Activated effector memory CD4-positive, alpha-beta T cell treated with anti-CD3 and anti-CD28 coated beads, Interleukin-2, amount 50 U/mL, for 16 hours (primary cell): ENCODE measurements around the gene NUDC.
"Not testable (repeated sequence)": the region's sequence is repeated elsewhere in the genome, so short reads cannot be mapped to it uniquely, and the experiment has no call there.

ENCODE experiments used
- DNase-seq: peaks from one replicate; pipeline ENCODE4 v3.0.0-alpha.2; 2020

Gene NUDC

DNA sequence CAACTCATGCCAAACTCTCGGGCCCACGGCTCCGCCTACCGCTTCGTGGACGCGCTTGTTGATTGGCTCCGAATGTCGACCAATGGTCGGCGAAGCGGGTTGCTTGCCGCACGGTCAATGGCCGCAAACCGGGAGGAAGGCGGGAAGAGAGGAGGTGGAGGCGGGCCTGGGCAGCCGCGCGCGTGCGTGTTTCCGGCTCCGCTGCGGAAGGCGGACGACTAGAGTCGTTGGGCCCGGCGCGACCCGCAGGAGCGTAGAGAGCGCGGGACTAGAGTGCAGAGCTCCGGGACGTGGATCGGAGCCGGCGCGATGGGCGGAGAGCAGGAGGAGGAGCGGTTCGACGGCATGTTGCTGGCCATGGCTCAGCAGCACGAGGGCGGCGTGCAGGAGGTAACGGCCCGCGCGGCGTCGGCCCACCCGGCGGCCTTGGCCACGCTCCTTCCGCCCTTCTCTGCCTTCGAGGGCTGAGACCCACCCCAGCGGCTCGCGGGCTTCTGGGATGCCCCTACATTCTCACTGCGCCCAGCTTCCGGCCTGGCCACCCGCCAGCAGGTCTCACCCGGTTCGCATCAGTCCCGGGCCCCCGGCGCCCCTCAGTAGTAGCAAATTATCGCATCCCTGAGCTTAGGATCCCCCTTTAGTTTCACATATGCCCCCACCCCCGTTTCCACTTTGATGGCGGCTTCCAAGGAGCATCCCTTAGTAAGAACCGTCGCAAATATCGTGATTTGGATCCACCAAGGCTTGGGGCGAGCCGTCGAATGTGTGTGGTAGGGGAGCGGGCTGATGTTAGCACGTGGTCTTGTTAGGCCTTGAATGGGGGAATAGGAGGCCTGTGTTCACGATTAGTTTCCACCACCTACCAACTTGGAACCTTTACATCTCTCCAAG is at the start of gene NUDC:
NUDC (plus strand) TSS at position 204 of the 891 bp plus-strand sequence; CDS start at position 310, 106 bp downstream.
- peak; percentile 99 for DNase-seq

DNA sequence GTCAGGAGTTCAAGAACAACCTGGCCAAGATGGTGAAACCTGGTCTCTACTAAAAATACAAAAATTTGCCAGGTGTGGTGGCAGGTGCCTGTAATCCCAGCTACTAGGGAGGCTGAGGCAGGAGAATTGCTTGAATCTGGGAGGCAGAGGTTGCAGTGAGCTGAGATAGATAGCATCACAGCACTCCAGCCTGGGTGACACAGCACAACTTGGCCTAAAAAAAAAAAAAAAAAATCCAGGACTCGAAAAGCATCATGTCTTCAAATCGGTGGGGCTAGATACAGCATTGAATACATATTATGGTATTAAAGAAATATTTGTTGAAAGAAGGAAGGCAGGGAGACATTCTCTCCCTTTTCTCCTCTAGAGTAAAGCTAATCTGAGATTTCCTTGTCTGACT is 48.4 kb upstream of the NUDC start:
- not testable (repeated sequence) for DNase-seq

DNA sequence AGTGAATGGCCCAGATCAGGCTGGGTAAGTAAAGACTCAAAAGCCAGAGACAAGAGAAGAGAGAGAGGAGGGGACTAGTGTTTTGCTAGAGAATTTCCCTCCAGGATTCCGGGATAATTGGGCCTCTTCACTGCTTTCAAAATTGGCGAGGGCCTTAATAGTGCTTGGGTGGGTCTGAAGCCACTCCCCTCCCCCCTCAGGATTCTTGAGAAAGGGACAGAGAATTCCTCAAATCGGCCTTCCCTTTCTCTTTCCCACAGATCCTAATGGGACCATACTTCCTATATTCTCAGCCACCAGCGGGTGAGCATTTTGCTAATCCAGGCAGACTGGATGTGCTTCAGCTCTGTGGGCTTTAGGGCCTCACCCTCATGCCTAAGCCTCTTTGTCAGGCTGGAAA is 46.6 kb upstream of the NUDC start:
- DNase-seq, result no peak

DNA sequence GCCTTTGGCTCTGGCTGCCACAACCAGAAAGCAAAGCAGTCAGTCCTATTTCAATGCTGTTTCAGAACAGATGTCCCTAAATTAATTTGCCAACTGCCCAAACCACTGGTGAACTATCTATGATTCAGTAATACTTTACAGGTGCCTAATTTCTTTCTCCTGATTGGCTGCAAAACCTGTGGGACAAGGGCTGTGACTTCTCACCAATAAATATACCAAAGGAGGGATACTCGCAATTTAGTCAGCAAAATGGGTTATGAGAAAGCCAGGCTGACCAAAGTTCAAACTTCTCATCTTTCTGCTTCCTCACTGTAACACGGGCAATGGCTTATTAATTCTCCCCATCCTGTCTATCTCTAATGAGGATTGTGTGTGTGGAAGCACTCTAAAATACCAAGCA is 44.2 kb upstream of the NUDC start:
- no peak for DNase-seq

DNA sequence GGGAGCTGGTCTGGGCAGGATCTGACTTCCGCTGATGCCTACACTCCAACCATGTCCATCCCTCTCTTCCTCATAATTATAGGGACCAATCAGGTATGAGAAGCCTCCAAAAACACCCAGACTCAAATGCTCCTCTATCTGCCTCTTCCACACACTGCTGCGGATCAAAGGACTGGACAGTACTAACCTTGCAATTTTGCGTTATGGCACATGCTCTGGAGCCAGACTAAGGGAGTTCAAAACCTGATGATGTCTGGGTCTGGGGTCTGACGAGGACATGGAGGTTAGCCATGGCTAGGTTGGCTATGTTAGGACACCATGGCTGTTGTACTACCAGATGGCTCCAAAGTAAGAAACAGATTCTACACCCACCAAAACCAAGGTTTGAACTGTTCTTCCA is 41.8 kb upstream of the NUDC start:
- no peak for DNase-seq

DNA sequence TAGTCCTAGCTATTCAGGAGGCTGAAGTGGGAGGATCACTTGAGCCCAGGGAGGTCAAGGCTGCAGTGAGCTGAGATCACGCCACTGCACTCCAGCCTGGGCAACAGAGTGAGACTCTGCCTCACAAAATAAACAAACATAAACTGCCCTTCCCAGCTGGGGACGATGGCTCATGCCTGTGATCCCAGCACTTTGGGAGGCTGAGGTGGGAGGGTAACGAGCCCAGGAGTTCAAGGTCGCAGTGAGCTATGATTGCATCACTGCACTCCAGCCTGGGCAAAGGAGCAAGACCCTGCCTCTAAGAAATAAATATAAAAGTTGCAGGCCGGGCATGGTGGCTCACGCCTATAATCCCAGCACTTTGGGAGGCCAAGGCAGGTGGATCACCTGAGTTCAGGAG is 39.9 kb upstream of the NUDC start:
- not testable (repeated sequence) for DNase-seq

DNA sequence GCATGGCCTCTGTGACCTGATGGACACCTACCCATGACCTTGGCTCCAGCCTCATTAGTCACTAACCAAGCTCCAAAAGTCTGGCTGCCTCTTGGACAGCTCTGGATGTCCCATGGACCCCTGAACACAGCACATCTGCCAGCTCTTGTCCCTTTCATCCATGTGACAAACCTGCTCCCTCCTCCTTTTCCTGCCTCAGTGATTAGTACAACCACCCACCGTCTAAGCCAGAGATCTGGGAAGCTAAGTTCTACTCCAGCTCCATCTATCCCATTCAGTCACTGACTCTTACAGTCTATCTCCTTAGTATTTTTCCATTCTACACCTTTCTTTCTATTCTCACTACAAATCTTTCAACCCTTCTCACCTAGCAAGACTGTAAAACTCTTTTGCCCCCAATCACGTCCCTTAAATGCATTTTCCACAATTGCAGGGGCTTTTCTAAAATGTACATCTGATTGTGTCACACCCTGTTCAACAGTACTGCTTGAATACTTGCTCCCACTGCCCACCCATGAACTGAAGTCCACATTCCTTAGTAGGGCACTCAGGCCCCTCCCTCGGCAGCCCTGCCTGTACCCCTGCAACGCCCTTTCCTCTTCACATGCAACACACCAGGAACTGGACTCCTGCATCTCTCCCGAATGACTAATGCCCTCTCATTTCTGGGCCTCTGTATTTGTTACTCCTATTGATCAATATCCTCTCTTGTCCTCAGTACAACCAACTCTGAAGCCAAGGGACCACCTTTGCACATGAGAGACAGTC is 38.7 kb upstream of the NUDC start:
- DNase-seq, result no peak

DNA sequence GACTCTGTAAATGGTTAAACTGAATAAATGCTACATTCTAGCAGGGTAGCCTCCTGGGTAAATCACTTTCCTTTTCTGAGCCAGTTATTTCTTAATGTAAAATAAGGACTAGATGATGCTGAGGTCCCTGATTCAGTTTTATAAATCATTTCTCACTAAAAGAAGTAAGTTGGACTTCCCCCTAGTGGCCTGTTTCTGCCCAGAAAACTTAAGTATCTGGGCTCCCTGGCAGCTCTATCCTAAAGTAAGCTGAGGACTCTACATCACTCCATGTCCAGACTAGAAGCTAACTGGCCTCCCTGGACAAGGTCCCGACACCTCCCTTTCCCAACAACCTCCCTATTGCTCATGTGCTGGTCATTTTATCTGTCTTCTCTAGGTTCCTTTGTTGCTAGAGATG is 34.4 kb upstream of the NUDC start:
- no peak for DNase-seq

DNA sequence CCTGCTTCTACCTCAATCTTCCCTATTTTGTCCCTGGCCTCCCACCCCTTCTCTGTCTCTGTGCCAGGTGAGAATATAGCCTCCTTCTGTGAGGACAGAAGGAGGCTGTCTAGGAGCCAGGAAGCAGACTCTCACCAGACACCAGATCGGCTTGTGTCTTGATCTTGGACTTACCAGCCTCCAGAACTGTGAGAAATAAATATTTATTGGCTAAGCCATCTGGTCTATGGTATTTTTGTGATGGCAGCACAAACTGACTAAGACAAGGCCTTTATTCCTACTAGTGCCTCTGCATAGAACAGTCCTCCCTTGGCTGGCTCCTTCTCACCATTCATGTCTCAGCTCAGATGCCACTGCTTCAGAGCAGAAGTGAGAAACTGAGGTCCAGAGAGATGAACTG is 33.3 kb upstream of the NUDC start:
- DNase-seq, result no peak

DNA sequence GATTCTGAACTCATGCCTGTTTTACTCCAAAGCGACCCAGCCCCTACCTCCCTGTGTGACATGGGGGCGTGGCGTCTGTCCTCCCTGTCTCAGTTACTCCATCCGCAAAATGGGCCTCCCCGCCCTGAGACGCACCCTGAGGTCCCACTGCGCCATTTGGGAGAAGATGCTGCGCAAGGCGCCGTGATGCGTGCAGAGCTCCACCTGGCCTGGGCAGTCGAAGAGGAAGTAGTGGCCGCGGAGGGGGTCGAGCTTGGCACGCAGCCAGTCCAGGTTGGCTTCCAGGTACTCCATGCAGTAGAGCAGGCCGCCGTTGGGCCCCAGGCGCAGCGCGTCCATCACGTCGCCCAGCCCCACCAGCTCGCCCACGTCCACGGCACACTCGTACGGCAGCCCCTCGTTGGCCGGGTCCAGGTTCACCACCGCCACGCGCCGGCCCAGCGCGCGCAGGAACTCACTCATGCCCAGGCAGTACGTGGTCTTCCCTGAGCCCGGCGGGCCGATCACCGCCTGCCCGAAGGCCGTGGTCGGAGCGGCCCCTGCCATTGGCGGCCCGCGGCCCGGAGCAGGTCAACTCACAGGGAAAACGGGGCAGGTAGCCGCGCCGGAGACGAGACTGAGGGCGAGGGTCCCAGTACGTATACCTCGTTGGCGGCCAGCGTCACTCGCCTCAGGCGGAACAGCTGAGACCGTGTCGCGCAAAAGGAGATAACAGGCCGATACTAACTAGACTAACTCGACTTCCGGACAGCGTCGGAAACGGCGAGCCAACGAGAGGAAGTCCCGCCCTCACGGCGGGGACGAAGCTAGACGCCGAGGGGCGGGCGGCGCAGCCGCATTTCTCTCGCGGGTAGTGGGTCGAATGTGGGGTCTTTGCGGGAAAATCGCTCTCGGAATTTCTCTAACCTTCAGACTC is 31.7 kb upstream of the NUDC start, which contains the start of gene GPN2:
GPN2 (minus strand) TSS at position 733 of the 916 bp plus-strand sequence; CDS start at position 546, 187 bp downstream.
- DNase-seq, result peak; percentile 93

DNA sequence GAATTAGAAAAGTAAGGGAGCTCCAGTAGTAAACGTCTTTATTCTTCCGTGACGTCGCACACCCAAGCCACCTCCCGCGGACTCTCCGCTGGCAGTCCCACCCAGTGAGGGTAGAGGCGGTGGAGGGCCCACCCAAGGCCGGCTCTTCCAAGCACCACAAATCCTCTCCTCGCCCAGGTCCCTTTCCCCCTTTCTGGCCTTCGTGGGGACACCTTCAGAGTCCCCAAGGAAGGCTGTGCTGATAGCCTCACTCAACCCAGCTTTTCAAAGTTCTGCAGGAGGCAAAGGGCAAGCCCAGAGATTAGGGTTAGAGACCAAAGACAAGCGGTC is 31.1 kb upstream of the NUDC start:
- DNase-seq, result no peak

DNA sequence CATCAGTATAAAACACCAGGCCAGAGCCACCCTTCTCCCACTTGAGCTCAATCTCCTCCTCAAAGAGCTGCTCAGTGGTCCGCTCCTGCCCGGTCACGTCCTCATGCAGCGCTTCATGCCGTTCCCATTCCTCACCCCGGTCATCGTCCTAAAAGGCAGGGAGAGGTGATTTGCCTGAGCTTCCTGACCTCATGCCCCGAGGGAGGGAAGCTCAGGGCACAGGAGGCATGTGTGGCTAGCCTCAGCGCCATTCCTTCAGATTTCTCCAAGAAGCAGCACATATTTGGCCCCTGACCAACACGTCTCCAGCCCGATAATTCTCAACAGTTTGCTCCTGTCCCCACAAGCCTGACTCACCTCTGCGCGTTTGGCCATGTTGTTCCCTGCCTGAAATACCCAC is 27.3 kb upstream of the NUDC start:
- no peak for DNase-seq

DNA sequence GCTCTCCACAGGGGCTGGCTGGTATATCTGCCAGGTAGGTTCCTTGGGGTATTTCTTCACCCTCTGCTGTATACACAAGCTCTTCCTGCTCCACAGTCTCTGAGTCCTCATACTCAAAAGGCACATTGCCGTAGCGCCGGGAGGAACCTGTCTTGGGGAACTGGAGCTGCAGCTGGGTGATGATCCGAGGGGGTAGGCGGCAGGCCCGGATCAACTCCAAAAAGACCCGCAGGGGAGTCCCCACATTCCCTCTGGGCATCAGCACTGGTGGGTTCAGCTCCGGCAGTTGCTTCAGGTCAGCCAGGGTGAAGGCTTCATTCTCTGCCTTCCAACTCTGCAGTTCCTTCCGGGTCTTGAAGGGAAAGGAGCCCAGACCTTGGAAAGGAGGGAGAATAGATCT is 24.2 kb upstream of the NUDC start:
- DNase-seq, result no peak

DNA sequence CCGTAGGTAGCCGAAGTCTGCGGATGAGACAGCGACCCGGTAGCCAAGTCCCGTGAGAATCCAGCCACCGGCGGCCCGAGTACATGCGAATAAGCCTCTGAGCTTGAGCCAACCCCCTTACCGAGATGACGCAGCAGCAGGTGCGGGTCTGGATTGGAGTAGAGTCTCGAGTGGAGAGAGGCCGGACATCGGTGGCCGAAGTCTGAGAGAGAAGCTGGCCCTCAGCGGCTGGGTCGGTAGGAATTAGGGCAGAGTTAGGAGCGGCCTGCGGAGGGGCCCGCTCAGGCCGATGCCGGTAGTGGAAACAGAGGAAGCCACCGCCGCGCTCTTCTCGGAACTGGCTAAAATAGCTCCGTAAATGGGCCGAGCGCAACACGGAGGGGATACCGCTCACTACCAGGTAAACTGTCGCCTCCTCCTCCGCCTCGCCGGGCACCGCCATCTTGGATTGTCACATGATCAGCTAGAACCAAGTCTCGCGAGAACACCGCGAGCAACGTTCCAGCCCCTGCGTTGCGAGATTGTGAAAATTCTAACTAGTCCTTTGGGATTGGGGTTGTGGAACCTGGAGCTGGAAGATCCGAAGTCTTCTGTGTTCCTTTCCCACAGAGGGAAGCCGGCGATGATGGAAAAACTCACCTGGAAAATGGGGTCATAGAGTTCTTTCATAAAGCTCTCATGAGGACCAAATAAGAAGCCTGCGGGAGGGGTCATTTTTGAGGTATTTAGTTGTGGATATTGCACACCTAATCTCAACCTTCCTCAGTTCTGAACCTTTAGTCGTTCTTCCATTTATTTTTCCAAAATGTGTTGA is 21.3 kb upstream of the NUDC start, which contains the start of gene GPATCH3:
GPATCH3 (minus strand) TSS at position 467 of the 814 bp plus-strand sequence; CDS start at position 442, 25 bp downstream.
- DNase-seq, result peak; percentile 94

DNA sequence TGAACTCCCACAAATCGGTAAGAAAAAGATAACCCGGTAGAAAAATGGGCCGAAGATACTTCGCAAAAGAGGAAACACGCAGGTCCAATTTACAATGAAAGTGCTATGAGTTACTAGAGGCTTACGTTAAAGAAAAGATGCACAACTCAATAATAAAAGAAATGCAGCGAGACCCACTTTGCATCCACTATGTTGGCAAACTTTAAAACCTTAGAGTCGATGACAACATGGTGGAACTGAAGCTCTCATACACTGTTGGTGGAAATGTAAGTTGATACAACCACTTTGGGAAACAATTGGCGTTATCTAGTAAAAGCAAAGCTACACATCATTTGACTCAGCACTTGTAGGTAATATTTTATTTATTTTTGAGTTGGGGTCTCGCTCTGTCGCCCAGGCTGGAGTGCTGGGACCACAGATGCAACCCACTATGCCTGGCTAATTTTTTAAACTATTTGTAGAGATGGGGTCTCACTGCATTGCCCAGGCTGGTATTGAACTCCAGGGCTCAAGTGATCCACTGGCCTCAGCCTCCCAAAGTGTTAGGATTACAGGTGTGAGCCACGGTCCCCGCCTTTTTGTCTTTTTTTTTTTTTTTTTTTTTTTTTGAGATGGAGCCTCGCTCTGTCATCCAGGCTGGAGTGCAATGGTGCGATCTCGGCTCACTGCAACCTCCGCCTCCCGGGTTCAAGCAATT is 20.6 kb upstream of the NUDC start:
- DNase-seq, result no peak

DNA sequence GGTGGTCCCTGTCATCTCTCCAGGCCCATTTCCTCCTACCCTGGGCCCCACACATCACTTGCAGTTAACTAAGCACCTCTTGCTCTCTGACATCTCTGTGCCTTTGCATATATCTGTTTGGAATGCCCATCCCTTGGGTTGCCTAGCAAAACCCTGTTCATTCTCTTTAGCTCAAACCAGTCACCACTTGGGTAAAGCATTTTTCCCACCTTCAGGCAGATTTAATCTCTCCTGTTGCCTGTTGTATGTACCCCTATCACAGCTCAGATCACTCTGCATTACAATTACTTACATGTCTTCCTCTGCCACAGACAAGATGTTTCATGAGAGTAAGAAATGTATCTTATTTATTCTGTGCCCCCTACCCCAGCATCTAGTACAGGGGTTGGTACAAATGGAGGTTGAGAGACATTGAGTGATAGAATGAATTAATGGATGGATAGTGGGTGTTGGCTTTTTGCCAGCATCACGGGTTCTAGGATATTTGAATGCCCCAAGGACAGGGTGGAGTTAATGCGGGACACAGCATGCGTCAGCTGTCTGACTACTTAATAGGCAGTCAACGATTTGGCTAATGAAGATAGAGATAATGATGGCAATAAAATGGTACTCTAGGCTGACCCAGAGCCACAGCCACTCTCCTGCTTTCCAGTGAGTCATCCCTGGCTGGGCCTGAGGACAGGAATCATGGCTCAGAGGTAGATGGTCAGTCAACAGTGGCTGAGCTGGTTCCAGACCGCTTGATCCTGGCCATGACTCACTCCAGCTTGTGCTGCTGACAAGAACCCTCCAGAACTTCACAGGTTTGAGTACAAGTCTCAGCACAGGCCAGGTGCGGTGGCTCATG is 14.2 kb upstream of the NUDC start:
- DNase-seq, result no peak

DNA sequence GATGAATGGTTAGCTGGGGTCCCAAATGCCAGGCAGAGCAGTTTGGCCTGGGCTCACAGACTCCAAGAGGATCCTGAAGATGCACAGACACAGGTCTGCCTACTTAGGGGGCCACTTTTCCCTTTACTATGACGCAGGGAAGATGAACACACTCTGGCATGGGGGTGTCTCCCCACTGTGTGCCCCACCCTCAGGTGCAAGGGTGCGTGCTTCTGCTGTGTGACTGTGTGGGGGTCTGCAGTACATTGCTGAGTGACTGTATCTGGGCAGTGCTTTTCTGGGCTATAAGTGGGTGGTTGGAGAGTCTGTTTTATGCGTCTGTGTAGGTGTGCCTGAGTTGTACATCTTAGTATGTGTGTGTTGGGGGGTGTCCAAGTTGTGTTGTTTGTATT is 11.6 kb upstream of the NUDC start:
- DNase-seq, result no peak

DNA sequence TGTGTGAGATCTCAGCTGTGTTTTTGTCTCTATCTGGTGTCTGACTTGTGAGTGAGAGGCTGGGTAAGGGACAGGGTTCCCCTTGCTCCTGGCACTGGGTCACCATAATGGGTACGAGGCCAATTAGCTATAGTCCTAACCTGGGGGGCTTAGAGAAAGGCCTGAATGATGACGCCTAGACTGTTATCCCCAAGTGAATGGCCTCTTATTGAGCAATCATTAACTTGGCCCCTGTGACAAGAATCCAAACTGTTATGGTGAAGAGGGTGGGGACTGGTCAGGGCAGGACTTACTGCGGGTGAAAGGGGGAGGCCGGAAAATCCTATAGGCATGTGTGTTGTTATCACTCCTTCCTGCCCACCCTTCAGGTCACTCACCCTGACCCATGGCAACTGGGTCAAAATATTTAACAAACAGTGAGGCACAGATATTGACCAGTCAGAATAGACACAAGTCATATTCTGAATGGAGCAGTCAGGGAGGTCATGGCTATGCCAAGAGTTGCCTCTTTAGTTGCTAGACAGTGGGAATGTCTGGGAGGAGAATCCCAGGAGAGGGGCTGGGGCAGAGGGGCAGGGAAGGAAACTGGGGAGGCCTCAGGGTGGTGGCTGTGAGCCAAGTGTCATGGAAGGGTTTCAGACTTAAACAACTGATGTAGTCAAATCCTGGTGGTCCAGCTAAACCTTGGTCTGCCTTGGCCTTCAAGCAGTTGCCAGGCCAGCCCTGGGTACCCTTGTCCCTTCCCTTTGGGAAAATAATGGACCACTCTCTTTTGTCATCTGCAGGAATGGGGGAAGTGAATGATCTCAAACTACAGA is 11.0 kb upstream of the NUDC start:
- DNase-seq, result no peak

DNA sequence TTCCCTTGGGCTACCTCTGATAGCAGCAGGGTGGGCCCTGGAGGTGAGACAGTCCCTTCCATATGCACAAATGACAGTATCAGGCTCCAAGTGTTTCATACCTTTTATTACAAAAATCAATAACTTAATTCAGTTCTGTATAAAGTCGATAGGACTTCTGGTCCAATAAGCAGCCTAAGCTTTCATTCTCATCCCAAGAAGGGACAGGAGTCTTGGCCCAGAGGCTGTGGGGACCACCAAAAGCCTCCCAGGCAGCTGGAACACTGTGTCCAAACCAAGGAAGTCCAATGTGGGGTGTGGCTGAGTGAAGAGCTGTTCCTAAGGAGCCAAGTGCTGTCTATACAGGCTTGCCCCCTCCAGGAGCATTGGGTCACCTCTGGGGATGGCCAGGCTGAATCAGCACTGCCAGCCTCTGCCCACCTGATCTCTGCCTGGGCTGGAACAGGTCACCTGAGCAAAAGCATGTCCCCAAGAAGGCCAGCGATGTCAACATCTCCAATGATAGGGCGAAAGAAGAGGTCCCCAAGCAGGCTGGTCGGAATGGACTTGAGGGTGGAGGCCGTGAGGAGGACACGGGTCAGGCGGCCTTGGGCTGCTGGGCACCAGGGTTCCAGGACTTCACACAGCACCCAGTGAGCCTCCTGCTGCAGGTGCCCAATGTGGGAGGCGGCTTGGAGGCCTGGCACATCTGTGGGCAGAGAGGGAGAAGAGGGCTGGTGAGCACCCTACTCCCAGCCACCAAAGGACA is 10.0 kb upstream of the NUDC start:
- DNase-seq, result no peak
